SK-N-SH treated with all-trans-retinoic acid at 6 μM for 48 hours (cell line): Measurements from ENCODE around the gene RPGRIP1L.
A peak's percentile ranks its signal among the peaks of the same experiment; 100 is the strongest.

ENCODE experiments used
- ATAC-seq: fragments of 200-7000 bp; cut with Tn5 transposase; 3 replicates; pipeline ENCODE4 v1.9.1; 2020; ENCODE audit warnings: mild to moderate bottlenecking, moderate library complexity
- BACH2 ChIP-seq: fragments of 250-450 bp; sonication (Bioruptor Pico); IDR thresholded peaks from 2 replicates; pipeline ENCODE4 v1.9.0; 2021; ENCODE audit warnings: mild to moderate bottlenecking, borderline replicate concordance
- CREB5 ChIP-seq: fragments of 250-450 bp; sonication (Bioruptor Pico); IDR thresholded peaks from 2 replicates; pipeline ENCODE4 v1.5.1; 2020; ENCODE audit warnings: low read depth, mild to moderate bottlenecking, moderate library complexity
- GLIS3 ChIP-seq: fragments of 250-450 bp; sonication (Bioruptor Pico); IDR thresholded peaks from 2 replicates; pipeline ENCODE4 v1.5.0; 2020; ENCODE audit warnings: mild to moderate bottlenecking, moderate library complexity
- ISL1 ChIP-seq: fragments of 250-450 bp; sonication (Bioruptor Pico); IDR thresholded peaks from 2 replicates; pipeline ENCODE4 v2.1.2; 2022; ENCODE audit warnings: mild to moderate bottlenecking, moderate library complexity
- SNAI2 ChIP-seq: fragments of 250-450 bp; sonication (Bioruptor Pico); IDR thresholded peaks from 2 replicates; pipeline ENCODE4 v1.5.0; 2020; ENCODE audit warnings: mild to moderate bottlenecking, moderate library complexity
- TCF4 ChIP-seq: fragments of 250-450 bp; sonication (Bioruptor Pico); IDR thresholded peaks from 2 replicates; pipeline ENCODE4 v1.8.0; 2021; ENCODE audit warnings: mild to moderate bottlenecking, moderate library complexity, borderline replicate concordance
- TOX ChIP-seq: fragments of 250-450 bp; sonication (Bioruptor Pico); IDR thresholded peaks from 2 replicates; pipeline ENCODE4 v1.8.0; 2021; ENCODE audit warnings: mild to moderate bottlenecking, moderate library complexity, borderline replicate concordance
- ZC3H10 ChIP-seq: fragments of 250-450 bp; sonication (Bioruptor Pico); IDR thresholded peaks from 2 replicates; pipeline ENCODE4 v1.5.1; 2021; ENCODE audit warnings: mild to moderate bottlenecking, moderate library complexity
- ZFP3 ChIP-seq: fragments of 250-450 bp; sonication (Bioruptor Pico); IDR thresholded peaks from 2 replicates; pipeline ENCODE4 v1.5.0; 2020; ENCODE audit warnings: mild to moderate bottlenecking, moderate library complexity
- ZNF70 ChIP-seq: fragments of 450-650 bp; formaldehyde crosslinking; IDR thresholded peaks from 2 replicates; pipeline ENCODE4 v1.5.0; 2020; ENCODE audit warnings: mild to moderate bottlenecking, moderate library complexity
- ZNF8 ChIP-seq: fragments of 450-650 bp; formaldehyde crosslinking; IDR thresholded peaks from 2 replicates; pipeline ENCODE4 v1.5.0; 2020; ENCODE audit warnings: mild to moderate bottlenecking, moderate library complexity
- TF ChIP-seq, protein P1 (sequence below): fragments of 250-450 bp; sonication (Bioruptor Pico); IDR thresholded peaks from 2 replicates; pipeline ENCODE4 v1.8.0; 2021; ENCODE audit warnings: low read depth, mild to moderate bottlenecking, moderate library complexity, borderline replicate concordance
- TF ChIP-seq, protein P2 (sequence below): fragments of 250-450 bp; sonication (Bioruptor Pico); IDR thresholded peaks from 2 replicates; pipeline ENCODE4 v1.5.0; 2020; ENCODE audit warnings: mild to moderate bottlenecking, moderate library complexity
- TF ChIP-seq, protein P3 (sequence below): fragments of 250-450 bp; sonication (Bioruptor Pico); IDR thresholded peaks from 2 replicates; pipeline ENCODE4 v1.8.0; 2020; ENCODE audit warnings: mild to moderate bottlenecking, moderate library complexity, borderline replicate concordance

The RPGRIP1L gene

DNA sequence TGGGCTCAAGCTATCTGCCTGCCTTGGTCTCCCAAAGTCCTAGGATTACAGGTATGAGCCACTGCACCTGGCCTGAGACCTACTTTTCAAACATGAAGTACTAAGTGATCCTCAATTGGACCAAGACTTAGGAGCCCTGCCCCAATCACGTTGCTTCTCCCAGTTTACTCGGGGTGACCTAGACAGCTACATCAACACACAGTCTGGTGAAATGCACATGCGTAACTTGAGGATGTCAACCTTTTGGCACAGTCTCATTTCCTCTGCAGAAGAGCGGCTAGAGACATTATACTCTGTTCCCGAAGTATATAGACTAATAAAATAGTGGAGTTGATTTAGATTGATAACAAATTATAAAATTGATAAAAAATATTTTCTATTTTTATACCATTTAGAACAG is 17.4 kb upstream of the RPGRIP1L start:
- ATAC-seq, result no peak
- no peak for TF ChIP-seq SNAI2 (CRISPR knock-in tag)
- TF ChIP-seq TOX, result no peak
- TF ChIP-seq GLIS3 (CRISPR knock-in tag), result no peak
- no peak for TF ChIP-seq ISL1
- TF ChIP-seq TCF4 (CRISPR knock-in tag), result no peak
- no peak for TF ChIP-seq ZC3H10 (CRISPR knock-in tag)
- TF ChIP-seq, protein P1, sequence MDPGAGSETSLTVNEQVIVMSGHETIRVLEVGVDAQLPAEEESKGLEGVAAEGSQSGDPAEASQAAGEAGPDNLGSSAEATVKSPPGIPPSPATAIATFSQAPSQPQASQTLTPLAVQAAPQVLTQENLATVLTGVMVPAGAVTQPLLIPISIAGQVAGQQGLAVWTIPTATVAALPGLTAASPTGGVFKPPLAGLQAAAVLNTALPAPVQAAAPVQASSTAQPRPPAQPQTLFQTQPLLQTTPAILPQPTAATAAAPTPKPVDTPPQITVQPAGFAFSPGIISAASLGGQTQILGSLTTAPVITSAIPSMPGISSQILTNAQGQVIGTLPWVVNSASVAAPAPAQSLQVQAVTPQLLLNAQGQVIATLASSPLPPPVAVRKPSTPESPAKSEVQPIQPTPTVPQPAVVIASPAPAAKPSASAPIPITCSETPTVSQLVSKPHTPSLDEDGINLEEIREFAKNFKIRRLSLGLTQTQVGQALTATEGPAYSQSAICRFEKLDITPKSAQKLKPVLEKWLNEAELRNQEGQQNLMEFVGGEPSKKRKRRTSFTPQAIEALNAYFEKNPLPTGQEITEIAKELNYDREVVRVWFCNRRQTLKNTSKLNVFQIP (CRISPR knock-in tag), result no peak
- TF ChIP-seq CREB5 (CRISPR knock-in tag), result no peak
- no peak for TF ChIP-seq BACH2 (CRISPR knock-in tag)
- TF ChIP-seq, protein P2, sequence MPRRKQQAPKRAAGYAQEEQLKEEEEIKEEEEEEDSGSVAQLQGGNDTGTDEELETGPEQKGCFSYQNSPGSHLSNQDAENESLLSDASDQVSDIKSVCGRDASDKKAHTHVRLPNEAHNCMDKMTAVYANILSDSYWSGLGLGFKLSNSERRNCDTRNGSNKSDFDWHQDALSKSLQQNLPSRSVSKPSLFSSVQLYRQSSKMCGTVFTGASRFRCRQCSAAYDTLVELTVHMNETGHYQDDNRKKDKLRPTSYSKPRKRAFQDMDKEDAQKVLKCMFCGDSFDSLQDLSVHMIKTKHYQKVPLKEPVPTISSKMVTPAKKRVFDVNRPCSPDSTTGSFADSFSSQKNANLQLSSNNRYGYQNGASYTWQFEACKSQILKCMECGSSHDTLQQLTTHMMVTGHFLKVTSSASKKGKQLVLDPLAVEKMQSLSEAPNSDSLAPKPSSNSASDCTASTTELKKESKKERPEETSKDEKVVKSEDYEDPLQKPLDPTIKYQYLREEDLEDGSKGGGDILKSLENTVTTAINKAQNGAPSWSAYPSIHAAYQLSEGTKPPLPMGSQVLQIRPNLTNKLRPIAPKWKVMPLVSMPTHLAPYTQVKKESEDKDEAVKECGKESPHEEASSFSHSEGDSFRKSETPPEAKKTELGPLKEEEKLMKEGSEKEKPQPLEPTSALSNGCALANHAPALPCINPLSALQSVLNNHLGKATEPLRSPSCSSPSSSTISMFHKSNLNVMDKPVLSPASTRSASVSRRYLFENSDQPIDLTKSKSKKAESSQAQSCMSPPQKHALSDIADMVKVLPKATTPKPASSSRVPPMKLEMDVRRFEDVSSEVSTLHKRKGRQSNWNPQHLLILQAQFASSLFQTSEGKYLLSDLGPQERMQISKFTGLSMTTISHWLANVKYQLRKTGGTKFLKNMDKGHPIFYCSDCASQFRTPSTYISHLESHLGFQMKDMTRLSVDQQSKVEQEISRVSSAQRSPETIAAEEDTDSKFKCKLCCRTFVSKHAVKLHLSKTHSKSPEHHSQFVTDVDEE (CRISPR knock-in tag), result no peak
- no peak for TF ChIP-seq ZNF70 (CRISPR knock-in tag)

DNA sequence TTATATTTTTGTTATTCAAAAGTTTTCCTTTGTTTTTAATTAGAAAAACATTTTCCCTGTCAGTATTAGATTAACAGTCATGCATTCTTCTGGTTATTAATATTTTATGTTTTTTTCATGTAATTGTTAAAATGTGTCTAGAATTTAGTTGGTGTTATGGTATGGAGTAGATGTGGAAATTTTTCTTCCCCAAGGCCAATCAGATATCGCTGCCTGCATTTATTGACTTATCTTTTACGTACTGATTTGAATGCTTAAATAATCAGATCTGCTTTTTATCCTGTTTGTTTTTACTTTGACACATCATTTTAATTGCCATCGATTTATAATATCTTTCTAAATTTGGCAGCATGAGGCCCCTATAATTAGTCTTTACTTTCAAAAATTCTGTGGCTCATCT is 13.9 kb upstream of the RPGRIP1L start:
- TF ChIP-seq, protein P3, sequence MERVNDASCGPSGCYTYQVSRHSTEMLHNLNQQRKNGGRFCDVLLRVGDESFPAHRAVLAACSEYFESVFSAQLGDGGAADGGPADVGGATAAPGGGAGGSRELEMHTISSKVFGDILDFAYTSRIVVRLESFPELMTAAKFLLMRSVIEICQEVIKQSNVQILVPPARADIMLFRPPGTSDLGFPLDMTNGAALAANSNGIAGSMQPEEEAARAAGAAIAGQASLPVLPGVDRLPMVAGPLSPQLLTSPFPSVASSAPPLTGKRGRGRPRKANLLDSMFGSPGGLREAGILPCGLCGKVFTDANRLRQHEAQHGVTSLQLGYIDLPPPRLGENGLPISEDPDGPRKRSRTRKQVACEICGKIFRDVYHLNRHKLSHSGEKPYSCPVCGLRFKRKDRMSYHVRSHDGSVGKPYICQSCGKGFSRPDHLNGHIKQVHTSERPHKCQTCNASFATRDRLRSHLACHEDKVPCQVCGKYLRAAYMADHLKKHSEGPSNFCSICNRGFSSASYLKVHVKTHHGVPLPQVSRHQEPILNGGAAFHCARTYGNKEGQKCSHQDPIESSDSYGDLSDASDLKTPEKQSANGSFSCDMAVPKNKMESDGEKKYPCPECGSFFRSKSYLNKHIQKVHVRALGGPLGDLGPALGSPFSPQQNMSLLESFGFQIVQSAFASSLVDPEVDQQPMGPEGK (CRISPR knock-in tag), result no peak
- TF ChIP-seq ZNF70 (CRISPR knock-in tag) (no peak), CREB5 (CRISPR knock-in tag) (no peak), ZNF8 (CRISPR knock-in tag) (no peak), SNAI2 (CRISPR knock-in tag) (no peak), TCF4 (CRISPR knock-in tag) (peak; percentile 36; the same call in 1 of the 2 replicates)
- no peak for ATAC-seq

- no peak for ATAC-seq
- no peak for TF ChIP-seq ZFP3 (CRISPR knock-in tag)
- TF ChIP-seq, all 23 proteins: peak for 0
Observed at GRCh38 chr16:53715023-53715384, 11.3 kb upstream of the RPGRIP1L start.

DNA sequence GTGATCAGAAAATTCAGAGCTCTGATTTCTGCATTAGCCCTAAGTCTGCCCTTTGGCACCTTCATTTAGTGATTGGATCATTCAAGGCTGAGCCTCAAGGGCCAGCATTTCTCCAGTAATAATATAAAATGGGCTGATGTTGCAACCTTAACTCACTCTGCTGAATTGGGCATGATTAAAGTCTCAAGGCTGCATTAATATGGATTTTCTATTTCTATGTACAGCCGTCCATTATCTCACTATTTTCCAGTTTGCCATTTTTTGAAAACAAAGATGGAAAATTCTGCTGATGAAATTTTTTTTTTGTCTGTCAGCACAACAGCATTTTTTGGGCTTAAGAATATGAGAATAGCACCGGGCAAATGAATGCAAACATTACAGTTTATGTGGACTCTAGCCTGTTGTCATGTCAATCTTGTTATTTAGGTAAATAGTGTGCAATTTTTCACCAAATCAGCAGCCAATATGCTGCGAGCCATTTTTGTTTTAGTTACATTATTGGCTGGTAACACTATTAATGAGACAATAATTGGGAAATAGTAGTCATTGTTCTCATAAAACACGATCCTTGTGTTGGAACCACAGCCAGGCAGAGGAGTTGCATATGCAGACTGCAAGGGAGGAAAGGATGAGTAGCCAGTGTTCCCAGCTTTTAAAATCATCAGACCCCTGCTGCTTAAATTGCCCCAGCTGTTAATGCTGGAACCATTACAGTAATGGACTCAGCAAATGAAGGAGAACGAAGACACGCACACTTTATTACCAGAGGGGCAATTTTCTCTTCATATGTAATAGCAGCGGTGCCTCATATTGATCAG is 10.8 kb upstream of the RPGRIP1L start:
- no peak for ATAC-seq
- TF ChIP-seq ZNF70 (CRISPR knock-in tag), result no peak
- TF ChIP-seq, protein P2 (CRISPR knock-in tag), result no peak
